Omental fat pad (tissue), 4 donors: ENCODE results near the gene EDAR. TPM values are rescaled to one million over a fixed set of nuclear protein-coding genes. Genes with fewer than 3 reads are reported as not detected.

ENCODE experiments used
- ATAC-seq: fragments of 150-250 bp; one replicate; pipeline ENCODE4 v1.9.1; 2016; ENCODE audit warnings: mild to moderate bottlenecking, moderate library complexity; ENCODE audit not compliant: low FRiP score
- DNase-seq: peaks from one replicate; pipeline ENCODE4 v3.0.0-alpha.2; 2019; ENCODE audit warnings: low spot score
- total RNA-seq, 4 donors: library from RNA; depleted of rRNA; stranded (reverse); fragments of >200 nt; gene quantifications; one replicate each; pipeline ENCODE4 v1.1.0, GENCODE V29; 2016
- TF ChIP-seq, protein P1 (sequence below), 3 donors: fragments of 450-650 bp; IDR thresholded peaks; one replicate each; pipeline ENCODE4 v1.5.1; 2016 to 2017; ENCODE audit warnings: antibody characterized with exemption in 3 of 3, mild to moderate bottlenecking in 3 of 3, moderate library complexity in 2 of 3

The EDAR gene
- total RNA-seq, 4 donors from 2014 or later, result not detected

DNA sequence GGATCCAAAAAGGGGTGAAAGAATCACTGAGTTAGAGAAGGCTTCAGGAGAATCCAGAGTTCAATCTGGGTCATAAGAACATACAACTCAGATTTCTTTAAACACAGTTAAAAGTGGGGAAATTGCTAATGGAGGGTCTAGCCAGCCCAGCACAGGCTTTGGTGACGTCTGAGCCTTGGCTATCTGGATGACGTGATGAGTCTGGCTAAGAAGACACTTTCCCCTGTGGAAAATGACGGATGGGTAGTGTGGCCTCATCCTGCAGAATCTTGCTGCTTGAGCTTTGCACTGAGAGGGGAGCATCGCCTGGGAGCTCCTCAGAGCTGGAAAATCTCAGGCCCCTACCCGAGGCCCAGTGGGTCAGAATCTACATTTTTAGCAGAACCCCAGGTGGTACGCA, 19.2 kb downstream of the EDAR start:
- DNase-seq (no peak), ATAC-seq (no peak)

DNA sequence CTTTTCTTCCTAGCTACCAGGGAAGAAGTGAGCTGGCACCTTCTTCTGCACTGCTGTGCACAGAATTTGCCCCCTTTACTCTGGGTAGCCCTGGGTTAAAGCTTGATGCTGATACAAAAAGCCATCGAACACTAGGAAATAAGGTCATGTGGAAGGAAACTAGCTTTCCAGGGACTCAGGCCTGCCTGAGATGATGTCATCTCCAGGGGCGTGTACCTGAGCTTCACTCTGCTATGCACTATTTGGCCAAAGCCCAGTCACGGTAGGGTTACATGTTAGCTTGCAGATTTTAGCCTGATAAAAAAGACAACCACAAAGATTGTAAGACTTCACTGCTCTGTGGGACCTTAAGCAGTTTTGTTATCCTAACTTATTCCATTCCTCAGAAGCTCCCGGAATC, 20.4 kb downstream of the EDAR start:
- ATAC-seq, result no peak
- TF ChIP-seq, protein P1, sequence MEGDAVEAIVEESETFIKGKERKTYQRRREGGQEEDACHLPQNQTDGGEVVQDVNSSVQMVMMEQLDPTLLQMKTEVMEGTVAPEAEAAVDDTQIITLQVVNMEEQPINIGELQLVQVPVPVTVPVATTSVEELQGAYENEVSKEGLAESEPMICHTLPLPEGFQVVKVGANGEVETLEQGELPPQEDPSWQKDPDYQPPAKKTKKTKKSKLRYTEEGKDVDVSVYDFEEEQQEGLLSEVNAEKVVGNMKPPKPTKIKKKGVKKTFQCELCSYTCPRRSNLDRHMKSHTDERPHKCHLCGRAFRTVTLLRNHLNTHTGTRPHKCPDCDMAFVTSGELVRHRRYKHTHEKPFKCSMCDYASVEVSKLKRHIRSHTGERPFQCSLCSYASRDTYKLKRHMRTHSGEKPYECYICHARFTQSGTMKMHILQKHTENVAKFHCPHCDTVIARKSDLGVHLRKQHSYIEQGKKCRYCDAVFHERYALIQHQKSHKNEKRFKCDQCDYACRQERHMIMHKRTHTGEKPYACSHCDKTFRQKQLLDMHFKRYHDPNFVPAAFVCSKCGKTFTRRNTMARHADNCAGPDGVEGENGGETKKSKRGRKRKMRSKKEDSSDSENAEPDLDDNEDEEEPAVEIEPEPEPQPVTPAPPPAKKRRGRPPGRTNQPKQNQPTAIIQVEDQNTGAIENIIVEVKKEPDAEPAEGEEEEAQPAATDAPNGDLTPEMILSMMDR (IDR thresholded peaks at IDR 0.05), result no peak
- DNase-seq, result no peak

More for the DNA sequence above, 19.2 kb downstream of the EDAR start:
- TF ChIP-seq, protein P1 (IDR thresholded peaks at IDR 0.05), result no peak

DNA sequence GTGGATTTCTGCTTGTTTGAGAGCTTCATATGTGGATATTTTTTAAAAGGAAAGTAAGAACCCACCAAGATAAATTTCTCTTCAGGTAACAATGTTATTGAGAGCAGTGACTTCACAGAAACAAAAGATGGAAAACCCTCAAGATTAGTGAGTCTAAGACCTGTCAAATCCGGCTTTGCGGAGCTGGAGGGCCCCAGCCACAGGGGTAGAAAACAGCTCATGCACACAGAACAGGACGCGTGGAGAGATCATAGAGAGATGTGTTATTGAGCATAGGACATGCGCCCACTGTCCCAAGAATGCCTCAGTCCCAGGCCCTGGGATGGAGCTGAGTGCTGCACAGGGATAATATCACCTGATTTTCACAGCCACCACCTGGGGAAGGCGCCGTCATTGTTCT, 21.3 kb downstream of the EDAR start:
- no peak for ATAC-seq
- no peak for DNase-seq
- TF ChIP-seq, protein P1 (IDR thresholded peaks at IDR 0.05), result no peak

DNA sequence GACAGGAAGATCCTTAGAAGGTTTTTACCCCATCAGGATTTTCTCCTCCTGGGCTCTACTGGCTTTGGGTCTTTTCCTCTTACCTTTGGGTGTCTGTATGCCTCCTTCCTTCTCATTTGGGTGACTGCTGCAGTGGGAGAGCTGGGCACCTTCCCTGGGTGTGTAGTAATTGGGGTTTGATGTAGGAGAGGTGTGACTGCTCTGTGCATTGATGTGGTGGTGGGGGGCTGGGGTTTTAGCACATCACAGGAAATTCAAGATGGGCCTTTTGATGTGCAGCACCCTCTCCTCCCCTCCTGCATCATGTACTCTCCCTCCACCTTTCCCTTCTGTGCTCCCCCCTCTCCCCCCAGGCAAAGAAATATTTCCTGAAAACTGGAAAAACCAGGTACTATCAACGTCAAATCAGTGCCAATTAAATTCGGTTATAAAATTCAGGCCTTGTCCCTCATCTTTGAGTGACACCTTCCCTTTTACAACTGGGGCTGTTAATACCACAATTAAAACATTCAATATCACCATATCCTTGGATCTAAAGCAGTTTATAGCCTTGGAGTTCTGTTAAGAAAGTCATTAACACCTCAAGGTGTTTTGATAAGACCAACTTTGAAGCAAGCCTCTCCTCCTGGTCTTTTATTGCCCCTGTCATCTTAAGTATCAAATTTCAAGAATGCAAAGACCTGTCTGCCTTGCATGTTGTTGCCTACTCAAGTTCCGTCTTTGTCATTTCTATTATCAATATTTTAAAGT, 23.3 kb downstream of the EDAR start:
- ATAC-seq (no peak), DNase-seq (no peak)
- TF ChIP-seq, protein P1 (IDR thresholded peaks at IDR 0.05), result no peak

DNA sequence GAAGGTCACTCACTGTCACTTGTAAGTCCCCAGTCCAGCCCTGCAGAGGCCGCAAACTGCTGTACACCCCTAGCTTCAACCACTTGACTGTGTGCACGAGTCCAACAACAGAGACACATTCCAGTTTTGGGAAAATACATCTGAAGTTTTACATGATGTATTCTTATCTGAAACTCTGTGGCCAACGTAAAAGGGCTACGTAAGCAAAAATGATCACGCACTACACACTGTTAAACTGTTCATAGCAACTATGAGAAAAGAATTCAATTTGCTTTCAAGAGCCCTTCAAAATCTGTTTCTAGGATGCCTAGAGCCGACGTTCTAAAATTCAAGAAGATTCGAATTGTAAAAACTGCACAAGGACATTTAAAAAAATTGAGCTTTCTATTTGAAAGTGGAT, 26.0 kb downstream of the EDAR start:
- DNase-seq, result no peak
- ATAC-seq, result no peak
- TF ChIP-seq, protein P1 (IDR thresholded peaks at IDR 0.05), result no peak

DNA sequence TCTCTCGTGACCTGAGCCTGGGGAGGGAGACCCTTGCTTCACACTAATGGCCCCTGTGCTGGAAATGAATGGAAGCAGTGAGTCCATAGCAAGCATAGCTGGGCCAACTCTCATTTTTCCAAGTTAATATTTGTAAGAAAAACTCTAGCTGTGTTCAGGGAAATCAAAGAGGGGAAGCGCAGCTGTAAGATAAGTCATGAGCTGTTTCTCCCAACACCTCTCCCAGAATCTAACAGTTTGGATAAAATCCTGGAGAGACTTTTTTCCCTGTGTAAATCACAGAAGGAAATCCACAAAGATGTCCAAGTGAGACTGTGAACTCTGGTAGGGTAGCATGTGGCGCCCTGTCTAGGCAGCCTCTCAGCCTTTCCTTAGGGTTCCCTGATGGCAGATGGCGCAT, 27.2 kb downstream of the EDAR start:
- ATAC-seq (no peak), DNase-seq (no peak)
- TF ChIP-seq, protein P1 (IDR thresholded peaks at IDR 0.05), result no peak

DNA sequence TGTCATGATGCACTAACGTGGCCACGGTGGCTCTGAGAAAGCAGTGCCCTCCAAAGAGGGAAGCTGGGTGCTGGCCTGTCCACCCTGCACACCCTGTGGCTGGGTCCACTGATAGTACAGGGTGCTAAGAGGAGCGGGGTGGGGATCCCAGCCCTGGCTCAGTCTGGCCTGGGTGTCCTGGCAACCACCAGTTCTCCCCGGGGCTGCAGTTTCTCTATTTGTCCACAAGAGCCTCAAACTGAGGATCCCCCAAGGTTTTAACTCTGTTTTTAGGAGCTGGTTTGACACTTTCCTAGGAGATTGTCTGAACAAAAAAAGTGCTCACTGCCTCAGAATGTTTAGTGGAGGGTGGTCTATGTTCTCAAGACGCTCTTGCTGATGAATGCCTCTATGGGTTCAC, 29.0 kb downstream of the EDAR start:
- ATAC-seq (no peak), DNase-seq (no peak)

More for the DNA sequence above, 29.0 kb downstream of the EDAR start:
- TF ChIP-seq, protein P1 (IDR thresholded peaks at IDR 0.05), result no peak
